HepG2 (cell line): ENCODE results near the gene HAUS1. TPM values are rescaled to one million over a fixed set of nuclear protein-coding genes. Genes with fewer than 3 reads are reported as not detected.

ENCODE experiments used
- ATM ChIP-seq: fragments of 450-650 bp; IDR thresholded peaks from 2 replicates; pipeline ENCODE4 v1.7.1; 2017; ENCODE audit warnings: mild to moderate bottlenecking, borderline replicate concordance
- BCLAF1 ChIP-seq: fragments of 450-650 bp; IDR thresholded peaks from 2 replicates; pipeline ENCODE4 v1.6.1; 2017; ENCODE audit warnings: mild to moderate bottlenecking
- BORCS8-MEF2B ChIP-seq: sonication (generic); formaldehyde crosslinking; IDR thresholded peaks from 2 replicates; pipeline ENCODE4 v1.8.0; 2022; ENCODE audit warnings: mild to moderate bottlenecking, missing genetic modification reagents
- ELF4 ChIP-seq: sonication (generic); formaldehyde crosslinking; IDR thresholded peaks from 2 replicates; pipeline ENCODE4 v1.5.0; 2020; ENCODE audit warnings: missing genetic modification reagents, mild to moderate bottlenecking, moderate library complexity, borderline replicate concordance
- ESRRA ChIP-seq: sonication (generic); formaldehyde crosslinking; IDR thresholded peaks from 2 replicates; pipeline ENCODE4 v1.5.1; 2020; ENCODE audit warnings: mild to moderate bottlenecking, low read depth, missing genetic modification reagents
- HDAC1 ChIP-seq: sonication (generic); formaldehyde crosslinking; IDR thresholded peaks from 2 replicates; pipeline ENCODE4 v1.5.1; 2020; ENCODE audit warnings: mild to moderate bottlenecking, missing genetic modification reagents
- HDAC2 ChIP-seq: sonication (generic); formaldehyde crosslinking; IDR thresholded peaks from 2 replicates; pipeline ENCODE4 v1.4.0; 2020; ENCODE audit warnings: missing genetic modification reagents
- NFKB2 ChIP-seq: sonication (generic); formaldehyde crosslinking; IDR thresholded peaks from 2 replicates; pipeline ENCODE4 v1.4.0; 2020; ENCODE audit warnings: missing genetic modification reagents, borderline replicate concordance
- SMAD1 ChIP-seq: sonication (generic); formaldehyde crosslinking; IDR thresholded peaks from 2 replicates; pipeline ENCODE4 v1.4.0; 2020; ENCODE audit warnings: missing genetic modification reagents, low read depth, mild to moderate bottlenecking, borderline replicate concordance
- SOX6 ChIP-seq, 2 experiments: fragments of 450-650 bp in 1 of 2; sonication (generic) in 1 of 2; formaldehyde crosslinking in 1 of 2; IDR thresholded peaks; 2 replicates each; pipeline versions ENCODE4 v1.4.0 to v1.6.1; 2017 to 2020; ENCODE audit warnings: antibody characterized with exemption in 1 of 2, mild to moderate bottlenecking in 1 of 2, missing genetic modification reagents in 1 of 2
- TBP ChIP-seq: sonication (generic); formaldehyde crosslinking; IDR thresholded peaks from 2 replicates; pipeline ENCODE4 v1.5.0; 2020; ENCODE audit warnings: missing genetic modification reagents
- TBX2 ChIP-seq: sonication (generic); formaldehyde crosslinking; IDR thresholded peaks from 2 replicates; pipeline ENCODE4 v1.5.0; 2020; ENCODE audit warnings: missing genetic modification reagents, mild to moderate bottlenecking, borderline replicate concordance
- ZIK1 ChIP-seq: sonication (generic); formaldehyde crosslinking; IDR thresholded peaks from 2 replicates; pipeline ENCODE4 v1.5.0; 2020; ENCODE audit warnings: mild to moderate bottlenecking, low read depth, missing genetic modification reagents, borderline replicate concordance
- ZKSCAN5 ChIP-seq: sonication (generic); formaldehyde crosslinking; IDR thresholded peaks from 2 replicates; pipeline ENCODE4 v1.5.1; 2020; ENCODE audit warnings: mild to moderate bottlenecking, missing genetic modification reagents
- ZMYM2 ChIP-seq: sonication (generic); formaldehyde crosslinking; IDR thresholded peaks from 2 replicates; pipeline ENCODE4 v1.8.0; 2022; ENCODE audit warnings: mild to moderate bottlenecking, missing genetic modification reagents
- ZNF441 ChIP-seq: sonication (generic); formaldehyde crosslinking; IDR thresholded peaks from 2 replicates; pipeline ENCODE4 v1.7.0; 2021; ENCODE audit warnings: missing genetic modification reagents, borderline replicate concordance
- ZNF660 ChIP-seq: sonication (generic); formaldehyde crosslinking; IDR thresholded peaks from 2 replicates; pipeline ENCODE4 v1.5.1; 2020; ENCODE audit warnings: mild to moderate bottlenecking, low read depth, missing genetic modification reagents, borderline replicate concordance
- ZNF720 ChIP-seq: sonication (generic); formaldehyde crosslinking; IDR thresholded peaks from 2 replicates; pipeline ENCODE4 v1.4.0; 2020; ENCODE audit warnings: missing genetic modification reagents
- polyA plus RNA-seq, 8 experiments: library from polyadenylated mRNA; depleted of rRNA in 3 of 8; stranded (reverse) in 7 of 8; unstranded in 1 of 8; fragments of >200 nt; fragmentation: Illumina TruSeq in 4 of 8; extraction: Trizol in 4 of 8; gene quantifications; 2 replicates each; pipeline versions ENCODE4 v1.2.1 to v1.2.3, GENCODE V29; 2011 to 2016; ENCODE audit warnings: low read depth in 4 of 8, missing spikeins in 1 of 8, mixed read lengths in 1 of 8; ENCODE audit not compliant: insufficient read depth in 1 of 8
- total RNA-seq, 5 experiments: library from RNA; depleted of rRNA; stranded (reverse); fragments of >200 nt; fragmentation: Illumina TruSeq; extraction: Trizol; gene quantifications; 2 replicates each; pipeline ENCODE4 v1.2.3, GENCODE V29; 2016; ENCODE audit warnings: low read depth in 1 of 5
- TF ChIP-seq, protein P1 (sequence below): IDR thresholded peaks from 2 replicates; pipeline ENCODE4 v1.6.1; 2018; ENCODE audit warnings: missing genetic modification reagents, mild to moderate bottlenecking, missing compliant biosample characterization
- TF ChIP-seq, protein P2 (sequence below): sonication (generic); formaldehyde crosslinking; IDR thresholded peaks from 2 replicates; pipeline ENCODE4 v1.4.0; 2020; ENCODE audit warnings: missing genetic modification reagents, borderline replicate concordance

The HAUS1 gene
- total and polyA plus RNA-seq, 2 of the 13 experiments (the other 11 are each of a cell fraction or from before 2014, with no cell fraction given): 20.6 to 59.2 TPM

GRCh38 chr18:46097801-46098615 is 6.2 kb upstream of the HAUS1 start, which contains the start of gene ATP5F1A (continued):
- no peak for TF ChIP-seq SOX6 (IDR thresholded peaks at IDR 0.05)
- TF ChIP-seq SOX6 (CRISPR knock-in tag; IDR thresholded peaks at IDR 0.05): no peak; the same call in none of the 2 replicates
- TF ChIP-seq HDAC1 (CRISPR knock-in tag): peak; percentile 83
- TF ChIP-seq, protein P1, sequence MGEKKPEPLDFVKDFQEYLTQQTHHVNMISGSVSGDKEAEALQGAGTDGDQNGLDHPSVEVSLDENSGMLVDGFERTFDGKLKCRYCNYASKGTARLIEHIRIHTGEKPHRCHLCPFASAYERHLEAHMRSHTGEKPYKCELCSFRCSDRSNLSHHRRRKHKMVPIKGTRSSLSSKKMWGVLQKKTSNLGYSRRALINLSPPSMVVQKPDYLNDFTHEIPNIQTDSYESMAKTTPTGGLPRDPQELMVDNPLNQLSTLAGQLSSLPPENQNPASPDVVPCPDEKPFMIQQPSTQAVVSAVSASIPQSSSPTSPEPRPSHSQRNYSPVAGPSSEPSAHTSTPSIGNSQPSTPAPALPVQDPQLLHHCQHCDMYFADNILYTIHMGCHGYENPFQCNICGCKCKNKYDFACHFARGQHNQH (CRISPR knock-in tag): peak; percentile 71; the same call in 1 of the 2 replicates
- TF ChIP-seq, protein P2, sequence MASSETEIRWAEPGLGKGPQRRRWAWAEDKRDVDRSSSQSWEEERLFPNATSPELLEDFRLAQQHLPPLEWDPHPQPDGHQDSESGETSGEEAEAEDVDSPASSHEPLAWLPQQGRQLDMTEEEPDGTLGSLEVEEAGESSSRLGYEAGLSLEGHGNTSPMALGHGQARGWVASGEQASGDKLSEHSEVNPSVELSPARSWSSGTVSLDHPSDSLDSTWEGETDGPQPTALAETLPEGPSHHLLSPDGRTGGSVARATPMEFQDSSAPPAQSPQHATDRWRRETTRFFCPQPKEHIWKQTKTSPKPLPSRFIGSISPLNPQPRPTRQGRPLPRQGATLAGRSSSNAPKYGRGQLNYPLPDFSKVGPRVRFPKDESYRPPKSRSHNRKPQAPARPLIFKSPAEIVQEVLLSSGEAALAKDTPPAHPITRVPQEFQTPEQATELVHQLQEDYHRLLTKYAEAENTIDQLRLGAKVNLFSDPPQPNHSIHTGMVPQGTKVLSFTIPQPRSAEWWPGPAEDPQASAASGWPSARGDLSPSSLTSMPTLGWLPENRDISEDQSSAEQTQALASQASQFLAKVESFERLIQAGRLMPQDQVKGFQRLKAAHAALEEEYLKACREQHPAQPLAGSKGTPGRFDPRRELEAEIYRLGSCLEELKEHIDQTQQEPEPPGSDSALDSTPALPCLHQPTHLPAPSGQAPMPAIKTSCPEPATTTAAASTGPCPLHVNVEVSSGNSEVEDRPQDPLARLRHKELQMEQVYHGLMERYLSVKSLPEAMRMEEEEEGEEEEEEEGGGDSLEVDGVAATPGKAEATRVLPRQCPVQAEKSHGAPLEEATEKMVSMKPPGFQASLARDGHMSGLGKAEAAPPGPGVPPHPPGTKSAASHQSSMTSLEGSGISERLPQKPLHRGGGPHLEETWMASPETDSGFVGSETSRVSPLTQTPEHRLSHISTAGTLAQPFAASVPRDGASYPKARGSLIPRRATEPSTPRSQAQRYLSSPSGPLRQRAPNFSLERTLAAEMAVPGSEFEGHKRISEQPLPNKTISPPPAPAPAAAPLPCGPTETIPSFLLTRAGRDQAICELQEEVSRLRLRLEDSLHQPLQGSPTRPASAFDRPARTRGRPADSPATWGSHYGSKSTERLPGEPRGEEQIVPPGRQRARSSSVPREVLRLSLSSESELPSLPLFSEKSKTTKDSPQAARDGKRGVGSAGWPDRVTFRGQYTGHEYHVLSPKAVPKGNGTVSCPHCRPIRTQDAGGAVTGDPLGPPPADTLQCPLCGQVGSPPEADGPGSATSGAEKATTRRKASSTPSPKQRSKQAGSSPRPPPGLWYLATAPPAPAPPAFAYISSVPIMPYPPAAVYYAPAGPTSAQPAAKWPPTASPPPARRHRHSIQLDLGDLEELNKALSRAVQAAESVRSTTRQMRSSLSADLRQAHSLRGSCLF (CRISPR knock-in tag): no peak
- TF ChIP-seq ZIK1 (CRISPR knock-in tag): peak; percentile 25; the same call in 1 of the 2 replicates
- 0 out of 2 replicates have a peak, but pooled peaks have one; percentile 18 for TF ChIP-seq ZMYM2 (CRISPR knock-in tag)
- TF ChIP-seq TBX2 (CRISPR knock-in tag): peak; percentile 82
- TF ChIP-seq ATM: no peak
- no peak for TF ChIP-seq HDAC2
- TF ChIP-seq SMAD1 (CRISPR knock-in tag): peak; percentile 84; the same call in 1 of the 2 replicates
- peak; percentile 85; the same call in 1 of the 2 replicates for TF ChIP-seq NFKB2 (CRISPR knock-in tag)
- TF ChIP-seq ZKSCAN5 (CRISPR knock-in tag): no peak
- no peak for TF ChIP-seq BCLAF1
- TF ChIP-seq ELF4 (CRISPR knock-in tag): peak; percentile 67
- peak; percentile 41 for TF ChIP-seq ZNF441 (CRISPR knock-in tag)
- TF ChIP-seq ESRRA (CRISPR knock-in tag): peak; percentile 91
- no peak for TF ChIP-seq ZNF660 (CRISPR knock-in tag)
- no peak for TF ChIP-seq ZNF720 (CRISPR knock-in tag)
- TF ChIP-seq TBP (CRISPR knock-in tag): no peak
- TF ChIP-seq BORCS8-MEF2B (CRISPR knock-in tag): peak; percentile 50; the same call in 1 of the 2 replicates
